GM19372 (cell line): ENCODE results near the gene KDM2B.

ENCODE experiments used
- ATAC-seq: cut with Tn5 transposase; IDR thresholded peaks from one replicate; pipeline ENCODE4 v1.9.1; 2021; ENCODE audit warnings: mild to moderate bottlenecking, low read depth, moderate library complexity; ENCODE audit not compliant: unreplicated experiment

The KDM2B gene

DNA sequence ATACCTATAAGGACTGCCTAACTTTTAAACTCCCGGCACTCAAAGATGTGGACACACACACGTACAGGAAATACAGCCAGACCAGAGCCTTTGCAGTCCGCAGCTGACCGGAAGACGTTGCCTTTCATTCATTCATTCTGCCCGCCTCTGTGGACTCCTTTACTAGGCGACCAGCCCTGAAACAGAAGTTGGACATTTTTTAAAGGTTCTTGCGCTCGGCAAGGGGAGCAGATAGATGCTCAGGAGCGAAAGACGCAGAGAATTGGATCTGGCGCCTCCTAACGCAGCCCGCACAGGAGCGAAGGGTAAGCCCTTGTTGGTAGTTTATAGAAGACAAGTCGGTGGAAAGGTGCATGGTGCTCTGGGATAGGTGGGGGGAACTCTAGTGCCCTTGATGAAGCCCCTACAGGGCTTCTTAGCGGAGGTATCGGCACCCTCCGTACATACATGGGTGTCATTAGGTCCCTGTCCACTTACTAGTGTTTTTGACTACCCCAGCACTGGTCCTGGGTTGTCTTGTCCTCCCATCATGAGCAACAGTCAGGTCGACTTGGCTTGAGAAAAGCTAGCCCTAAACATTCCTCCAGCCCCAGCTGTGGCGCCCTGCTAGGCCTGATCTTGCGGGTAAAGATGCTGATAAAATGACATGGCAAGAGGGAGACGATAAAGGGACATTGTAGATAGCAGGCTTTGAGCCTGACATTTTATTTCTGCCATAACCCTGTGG, at the start of gene KDM2B:
Gene KDM2B (minus strand): TSS at position 65 of the 727 bp plus-strand sequence. CDS start 112 bp downstream, outside the sequence.
- ATAC-seq: no peak

- no peak for ATAC-seq
Observed at GRCh38 chr12:121628536-121628935, 47.7 kb upstream of the KDM2B start.

DNA sequence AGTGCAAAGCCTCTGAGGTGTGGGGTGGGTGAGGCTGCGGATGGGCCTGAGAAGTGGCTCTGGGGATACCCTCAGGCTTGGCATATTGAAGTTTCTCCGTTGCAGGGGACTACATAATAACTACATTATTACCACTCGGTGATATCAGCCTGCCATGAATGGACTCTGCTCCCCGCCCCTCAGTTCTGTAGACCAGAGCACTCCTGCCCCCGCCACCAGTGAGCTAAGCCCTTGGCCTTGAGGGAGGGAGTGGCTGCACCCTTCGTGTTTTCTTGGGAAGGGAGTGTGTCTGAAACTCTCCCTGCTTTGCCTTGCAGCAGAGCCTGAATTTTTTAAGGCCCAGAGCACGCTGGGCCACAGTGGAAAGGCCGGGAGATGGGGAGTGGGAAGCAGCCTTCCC, 47.2 kb upstream of the KDM2B start:
- no peak for ATAC-seq

GRCh38 chr12:121626853-121627640, 46.2 kb upstream of the KDM2B start:
- peak; percentile 26 for ATAC-seq

DNA sequence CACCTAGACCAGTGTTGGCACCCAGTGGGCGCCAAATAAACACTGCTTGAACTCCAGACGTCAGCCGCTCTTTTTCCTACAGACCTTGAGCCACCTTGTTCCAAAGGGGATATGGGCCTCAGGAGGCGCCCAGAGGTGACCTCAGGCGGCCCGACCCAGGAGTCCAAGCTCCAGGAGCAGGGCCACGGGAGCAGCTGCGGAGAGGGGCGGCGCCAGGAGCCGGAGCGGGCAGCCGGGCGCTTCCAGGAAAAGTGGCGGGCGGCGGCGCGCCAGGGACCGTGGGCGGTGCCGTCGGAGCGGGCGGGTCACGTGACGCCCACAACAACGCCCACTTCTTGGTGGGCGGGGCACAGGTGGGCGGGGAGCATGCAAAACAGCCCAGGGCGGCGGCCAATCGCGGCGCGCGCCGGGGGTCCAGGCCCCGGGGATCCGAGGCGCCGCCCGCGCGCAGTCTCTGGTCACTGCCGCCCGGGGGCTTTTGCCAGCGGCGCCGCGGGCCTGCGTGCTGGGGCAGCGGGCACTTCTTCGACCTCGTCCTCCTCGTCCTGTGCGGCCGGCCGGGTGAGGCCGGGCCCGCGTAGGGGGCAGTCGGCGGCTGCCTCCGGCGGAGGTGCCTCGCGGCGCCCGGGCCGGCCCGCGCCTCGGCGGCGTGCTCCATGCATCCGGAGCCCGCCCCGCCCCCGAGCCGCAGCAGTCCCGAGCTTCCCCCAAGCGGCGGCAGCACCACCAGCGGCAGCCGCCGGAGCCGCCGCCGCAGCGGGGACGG, 45.4 kb upstream of the KDM2B start, which contains the start of gene ORAI1:
Gene ORAI1 (plus strand): TSS at position 444 of the 766 bp plus-strand sequence.
- peak; percentile 71 for ATAC-seq

GRCh38 chr12:121620333-121620891, 39.6 kb upstream of the KDM2B start:
- ATAC-seq: no peak

DNA sequence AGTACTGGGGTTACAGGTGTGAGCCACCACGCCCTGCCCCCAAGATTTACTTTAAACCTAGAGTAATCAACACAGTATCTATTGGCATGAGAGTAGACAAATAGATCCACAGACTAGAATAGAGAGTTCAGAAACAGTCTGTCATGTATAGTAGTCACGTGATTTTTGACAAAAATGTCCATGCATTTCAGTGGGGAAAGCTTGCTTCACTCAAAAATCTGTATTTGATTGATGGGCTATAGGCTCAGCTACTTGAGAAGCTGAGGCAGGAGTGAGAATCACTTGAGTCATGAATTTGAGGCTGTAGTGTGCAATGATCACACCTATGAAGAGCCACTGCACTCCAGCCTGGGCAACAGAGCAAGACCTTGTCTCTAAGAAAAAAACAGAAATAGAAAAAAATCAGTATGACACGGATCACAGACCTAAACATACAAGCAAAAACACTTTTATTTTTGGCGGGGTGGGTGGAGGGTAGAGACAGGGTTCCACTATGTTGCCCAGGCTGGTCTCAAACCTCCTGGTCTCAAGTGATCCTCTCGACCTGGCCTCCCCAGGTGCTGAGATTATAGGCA, 37.9 kb upstream of the KDM2B start:
- no peak for ATAC-seq

DNA sequence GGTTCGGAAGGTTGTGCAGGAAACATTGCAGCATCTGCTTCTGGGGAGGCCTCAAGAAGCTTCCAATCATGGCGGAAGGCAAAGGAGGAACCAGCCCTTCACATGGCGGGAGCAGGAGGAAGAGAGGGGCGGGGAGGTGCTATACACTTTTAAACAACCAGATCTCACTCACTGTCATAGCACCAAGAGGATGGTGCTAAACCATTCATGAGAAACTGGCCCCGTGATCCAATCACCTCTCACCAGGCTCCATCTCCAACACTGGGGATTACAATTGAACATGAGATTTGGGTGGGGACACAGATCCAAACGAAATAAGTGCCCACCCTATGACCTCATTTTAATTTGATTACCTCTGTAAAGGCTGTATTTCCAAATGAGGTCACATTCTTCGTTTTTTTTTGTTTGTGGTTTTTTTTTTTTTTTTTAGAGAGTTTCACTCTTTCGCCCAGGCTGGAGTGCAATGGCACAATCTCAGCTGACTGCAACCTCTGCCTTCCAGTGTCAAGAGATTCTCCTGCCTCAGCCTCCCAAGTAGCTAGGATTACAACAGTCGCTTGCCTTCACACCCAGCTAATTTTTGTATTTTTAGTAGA, 34.1 kb upstream of the KDM2B start:
- no peak for ATAC-seq

DNA sequence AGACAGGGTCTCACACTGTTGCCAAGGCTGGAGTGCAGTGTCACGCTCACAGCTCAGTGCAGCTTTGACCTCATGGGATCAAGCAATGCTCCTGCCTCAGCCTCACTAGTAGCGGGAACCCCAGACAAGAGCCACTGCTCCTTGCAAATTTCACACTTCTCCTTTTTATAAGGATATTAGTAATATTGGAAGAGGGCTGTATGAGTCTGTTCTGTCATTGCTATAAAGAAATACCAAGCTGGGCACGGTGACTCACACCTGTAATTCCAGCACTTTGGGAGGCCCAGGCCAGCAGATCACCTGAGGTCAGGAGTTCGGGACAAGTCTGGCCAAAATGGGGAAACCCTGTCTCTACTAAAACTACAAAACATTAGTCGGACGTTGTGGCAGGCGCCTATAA, 32.6 kb upstream of the KDM2B start:
- ATAC-seq: no peak

GRCh38 chr12:121611306-121611705, 30.5 kb upstream of the KDM2B start:
- no peak for ATAC-seq

DNA sequence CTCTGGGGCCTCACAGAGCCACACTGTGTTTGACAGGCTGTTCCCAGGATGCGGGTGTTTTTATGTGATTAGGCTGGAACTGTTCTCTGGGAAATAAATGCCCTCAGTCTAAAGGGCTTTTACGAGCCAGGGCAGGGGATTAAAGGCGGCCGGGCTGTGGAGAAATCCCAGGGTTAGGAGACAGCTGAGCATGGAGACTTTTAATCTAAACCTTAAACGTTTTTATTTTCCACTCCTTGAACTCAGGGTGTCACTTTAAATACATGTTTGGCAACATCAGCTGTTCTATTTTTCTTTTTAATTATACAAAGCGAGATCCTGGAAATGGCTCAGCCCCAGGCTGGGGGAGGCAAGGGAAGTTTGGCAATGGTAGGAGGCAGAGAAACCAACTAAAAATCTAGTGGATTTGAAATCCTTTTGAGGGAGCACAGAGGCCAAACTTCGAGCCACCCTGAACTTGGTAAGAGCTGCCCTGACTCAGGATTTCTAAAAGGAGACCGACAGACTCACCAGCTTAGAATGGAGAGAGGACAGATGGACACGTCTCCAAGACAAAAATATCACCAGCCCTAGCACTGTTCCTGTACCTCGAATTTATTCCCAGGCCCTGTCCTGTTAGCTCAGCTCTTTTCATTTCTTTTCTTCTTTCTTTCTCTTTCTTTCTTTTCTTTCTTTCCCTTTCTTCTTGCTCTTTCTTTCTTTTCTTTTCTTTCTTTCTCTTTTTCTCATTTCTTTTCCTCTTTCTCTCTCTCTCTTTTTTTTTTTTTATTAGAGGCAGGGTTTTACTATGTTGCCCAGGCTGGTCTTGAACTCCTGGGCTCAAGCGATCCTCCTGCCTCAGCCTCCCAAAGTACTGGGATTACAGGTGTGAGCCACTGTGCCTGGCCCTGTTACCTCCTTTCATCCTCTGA, 29.7 kb upstream of the KDM2B start:
- ATAC-seq: no peak

- ATAC-seq: no peak
Observed at GRCh38 chr12:121608301-121608700, 27.5 kb upstream of the KDM2B start.

GRCh38 chr12:121603581-121603980, 22.8 kb upstream of the KDM2B start:
- no peak for ATAC-seq

GRCh38 chr12:121602766-121603165, 21.9 kb upstream of the KDM2B start:
- no peak for ATAC-seq

GRCh38 chr12:121600702-121601336, 20.0 kb upstream of the KDM2B start:
- no peak for ATAC-seq

DNA sequence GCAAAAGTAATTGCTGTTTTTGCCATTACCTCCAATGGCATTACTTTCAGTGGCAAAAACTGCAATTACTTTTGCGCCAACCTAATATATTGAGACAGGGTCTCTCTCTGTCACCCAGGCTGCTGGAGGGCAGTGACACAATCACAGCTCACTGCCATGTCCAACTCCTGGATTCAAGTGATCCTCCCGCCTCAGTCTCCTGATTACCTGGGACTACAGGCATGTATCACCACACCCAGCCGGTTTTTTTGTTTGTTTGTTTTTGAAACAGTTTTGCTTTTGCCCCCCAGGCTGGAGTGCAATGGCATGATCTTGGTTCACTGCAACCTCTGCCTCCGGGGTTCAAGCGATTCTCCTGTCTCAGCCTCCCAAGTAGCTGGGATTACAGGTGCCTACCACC, 15.7 kb upstream of the KDM2B start:
- ATAC-seq: no peak

DNA sequence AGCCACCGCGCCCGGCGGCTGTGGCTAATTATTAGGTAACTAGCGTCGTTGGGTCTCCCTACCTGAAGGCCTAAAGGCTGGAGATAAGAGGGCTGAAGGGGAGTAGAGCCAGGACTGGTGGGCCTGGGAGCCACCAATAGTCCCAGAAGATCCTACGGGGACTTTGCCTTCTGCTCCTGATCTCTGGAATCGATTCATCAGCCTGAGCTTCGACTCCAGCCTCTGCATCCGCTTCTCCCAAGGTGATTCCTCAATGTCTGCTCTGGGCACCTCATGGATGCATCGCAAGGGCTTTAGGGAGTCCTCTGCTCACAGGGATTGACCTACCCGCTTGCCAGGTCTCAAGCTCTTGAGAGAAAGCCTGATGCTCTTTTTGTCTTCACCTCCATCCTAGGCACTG, 14.7 kb upstream of the KDM2B start:
- ATAC-seq: no peak

GRCh38 chr12:121592320-121592719, 11.5 kb upstream of the KDM2B start:
- no peak for ATAC-seq
